SK-N-MC (cell line): ENCODE results near the gene FCF1.

Experiments
- EZH2 ChIP-seq: fragments of 200-600 bp; sonication (generic); IDR thresholded peaks from one replicate; pipeline ENCODE4 v1.6.1; 2017; ENCODE audit warnings: antibody characterized with exemption
- POLR2AphosphoS5 ChIP-seq: IDR thresholded peaks from 2 replicates; pipeline ENCODE4 v1.6.1; 2012; ENCODE audit warnings: mild to moderate bottlenecking, low read depth, low read length, borderline replicate concordance

DNA sequence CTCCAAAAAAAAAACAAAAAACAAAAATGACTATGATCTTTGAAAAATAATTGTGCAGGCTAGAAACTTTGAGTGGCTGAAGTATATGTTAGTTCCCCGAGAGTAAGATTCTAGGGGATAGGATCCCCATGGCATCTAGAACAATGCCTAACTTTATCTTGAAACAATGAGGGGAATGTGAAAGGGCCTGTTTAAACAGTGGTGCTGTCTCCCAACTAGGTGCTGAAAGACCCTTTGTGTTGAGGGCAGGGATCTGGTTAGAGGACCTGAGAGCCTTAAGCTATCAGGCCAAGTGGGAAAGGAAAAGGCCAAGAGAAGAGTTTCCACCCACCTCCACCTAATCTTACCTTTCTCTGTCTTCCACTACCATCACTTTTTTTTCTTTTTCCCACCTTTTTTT is 43.4 kb downstream of the FCF1 start:
- TF ChIP-seq POLR2AphosphoS5 (no peak), EZH2 (no peak)
